GM18498 (cell line): ENCODE data around the gene ALG3.

Experiments used
- ATAC-seq: cut with Tn5 transposase; IDR thresholded peaks from one replicate; pipeline ENCODE4 v1.9.1; 2021; ENCODE audit warnings: mild to moderate bottlenecking, moderate library complexity; ENCODE audit not compliant: unreplicated experiment

Gene ALG3

GRCh38 chr3:184260724-184261269 is 12.0 kb upstream of the ALG3 start:
- no peak for ATAC-seq

GRCh38 chr3:184259878-184260723 is 11.3 kb upstream of the ALG3 start:
- ATAC-seq = no peak

GRCh38 chr3:184259396-184259877 is 10.7 kb upstream of the ALG3 start:
- no peak for ATAC-seq

GRCh38 chr3:184258926-184259325 is 10.2 kb upstream of the ALG3 start:
- no peak for ATAC-seq

GRCh38 chr3:184257083-184257915 is 8.5 kb upstream of the ALG3 start:
- no peak for ATAC-seq

- ATAC-seq = no peak
Measured at GRCh38 chr3:184255291-184256039, 6.7 kb upstream of the ALG3 start.

- peak; percentile 66 for ATAC-seq
Measured at GRCh38 chr3:184250167-184250828, 1.5 kb upstream of the ALG3 start.

GRCh38 chr3:184249412-184250166 is 827 bp upstream of the ALG3 start, which contains the start of gene EEF1AKMT4:
Gene EEF1AKMT4, plus strand, starts transcription at chr3:184249672. Its CDS starts 23 bp downstream, at chr3:184249695.
- peak; percentile 89 for ATAC-seq

- ATAC-seq = no peak
Measured at GRCh38 chr3:184242297-184242685, 6.5 kb downstream of the ALG3 start.

GRCh38 chr3:184241447-184242296 is 7.1 kb downstream of the ALG3 start:
- no peak for ATAC-seq

GRCh38 chr3:184241141-184241446 is 7.7 kb downstream of the ALG3 start:
- ATAC-seq = no peak

- no peak for ATAC-seq
Measured at GRCh38 chr3:184240384-184241140, 8.2 kb downstream of the ALG3 start.

- ATAC-seq = no peak
Measured at GRCh38 chr3:184239708-184240107, 9.1 kb downstream of the ALG3 start.

GRCh38 chr3:184239221-184239620 is 9.5 kb downstream of the ALG3 start:
- ATAC-seq = no peak

- no peak for ATAC-seq
Measured at GRCh38 chr3:184238246-184238818, 10.4 kb downstream of the ALG3 start.

- ATAC-seq = no peak
Measured at GRCh38 chr3:184237807-184238206, 11.0 kb downstream of the ALG3 start.

GRCh38 chr3:184237211-184237610 is 11.6 kb downstream of the ALG3 start:
- no peak for ATAC-seq

- no peak for ATAC-seq
Measured at GRCh38 chr3:184236636-184237035, 12.1 kb downstream of the ALG3 start.
